ENCODE data around the gene ATP6V0E1. TPM values are rescaled to one million over a fixed set of nuclear protein-coding genes. Genes with fewer than 3 reads are reported as not detected.

Gene ATP6V0E1
- total and polyA plus RNA-seq, 2 experiments from 2014 or later: 75.9 to 250 TPM

DNA sequence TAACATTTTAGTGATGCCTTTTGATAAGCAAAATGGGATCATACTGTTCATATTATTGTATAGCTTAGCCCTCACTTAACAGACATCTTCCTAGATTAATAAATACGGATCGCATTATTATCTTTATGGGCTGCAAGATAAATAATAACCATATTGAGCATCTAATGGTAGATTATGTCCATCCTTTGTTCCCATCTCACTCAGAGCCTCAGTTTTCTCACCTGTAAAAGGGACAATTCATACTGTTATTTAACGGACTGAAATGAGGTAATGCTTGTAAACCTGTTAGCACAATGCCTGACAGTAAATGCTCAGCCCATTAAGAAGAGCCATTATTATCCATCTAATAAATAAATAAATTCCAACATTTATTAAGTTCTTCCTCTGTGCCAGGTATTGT is 27.3 kb upstream of the ATP6V0E1 start (continued):
- no peak for TF ChIP-seq EZH2 (IDR thresholded peaks at IDR 0.05; ENCODE audit: low read depth, unreplicated experiment)
- no peak for TF ChIP-seq NANOG (IDR thresholded peaks at IDR 0.05; ENCODE audit: borderline replicate concordance)
- TF ChIP-seq POLR2AphosphoS5 (IDR thresholded peaks at IDR 0.05; ENCODE audit: low read depth): no peak
- TF ChIP-seq, protein P1, sequence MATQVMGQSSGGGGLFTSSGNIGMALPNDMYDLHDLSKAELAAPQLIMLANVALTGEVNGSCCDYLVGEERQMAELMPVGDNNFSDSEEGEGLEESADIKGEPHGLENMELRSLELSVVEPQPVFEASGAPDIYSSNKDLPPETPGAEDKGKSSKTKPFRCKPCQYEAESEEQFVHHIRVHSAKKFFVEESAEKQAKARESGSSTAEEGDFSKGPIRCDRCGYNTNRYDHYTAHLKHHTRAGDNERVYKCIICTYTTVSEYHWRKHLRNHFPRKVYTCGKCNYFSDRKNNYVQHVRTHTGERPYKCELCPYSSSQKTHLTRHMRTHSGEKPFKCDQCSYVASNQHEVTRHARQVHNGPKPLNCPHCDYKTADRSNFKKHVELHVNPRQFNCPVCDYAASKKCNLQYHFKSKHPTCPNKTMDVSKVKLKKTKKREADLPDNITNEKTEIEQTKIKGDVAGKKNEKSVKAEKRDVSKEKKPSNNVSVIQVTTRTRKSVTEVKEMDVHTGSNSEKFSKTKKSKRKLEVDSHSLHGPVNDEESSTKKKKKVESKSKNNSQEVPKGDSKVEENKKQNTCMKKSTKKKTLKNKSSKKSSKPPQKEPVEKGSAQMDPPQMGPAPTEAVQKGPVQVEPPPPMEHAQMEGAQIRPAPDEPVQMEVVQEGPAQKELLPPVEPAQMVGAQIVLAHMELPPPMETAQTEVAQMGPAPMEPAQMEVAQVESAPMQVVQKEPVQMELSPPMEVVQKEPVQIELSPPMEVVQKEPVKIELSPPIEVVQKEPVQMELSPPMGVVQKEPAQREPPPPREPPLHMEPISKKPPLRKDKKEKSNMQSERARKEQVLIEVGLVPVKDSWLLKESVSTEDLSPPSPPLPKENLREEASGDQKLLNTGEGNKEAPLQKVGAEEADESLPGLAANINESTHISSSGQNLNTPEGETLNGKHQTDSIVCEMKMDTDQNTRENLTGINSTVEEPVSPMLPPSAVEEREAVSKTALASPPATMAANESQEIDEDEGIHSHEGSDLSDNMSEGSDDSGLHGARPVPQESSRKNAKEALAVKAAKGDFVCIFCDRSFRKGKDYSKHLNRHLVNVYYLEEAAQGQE (IDR thresholded peaks at IDR 0.05; ENCODE audit: unreplicated experiment): no peak
- no peak for TF ChIP-seq ZNF331 (CRISPR knock-in tag; IDR thresholded peaks at IDR 0.05; ENCODE audit: low read depth)
- no peak for TF ChIP-seq ZNF114 (CRISPR knock-in tag; IDR thresholded peaks at IDR 0.05)
- no peak for TF ChIP-seq STAT1 (IDR thresholded peaks at IDR 0.05; ENCODE audit: unreplicated experiment)
- TF ChIP-seq, protein P2, sequence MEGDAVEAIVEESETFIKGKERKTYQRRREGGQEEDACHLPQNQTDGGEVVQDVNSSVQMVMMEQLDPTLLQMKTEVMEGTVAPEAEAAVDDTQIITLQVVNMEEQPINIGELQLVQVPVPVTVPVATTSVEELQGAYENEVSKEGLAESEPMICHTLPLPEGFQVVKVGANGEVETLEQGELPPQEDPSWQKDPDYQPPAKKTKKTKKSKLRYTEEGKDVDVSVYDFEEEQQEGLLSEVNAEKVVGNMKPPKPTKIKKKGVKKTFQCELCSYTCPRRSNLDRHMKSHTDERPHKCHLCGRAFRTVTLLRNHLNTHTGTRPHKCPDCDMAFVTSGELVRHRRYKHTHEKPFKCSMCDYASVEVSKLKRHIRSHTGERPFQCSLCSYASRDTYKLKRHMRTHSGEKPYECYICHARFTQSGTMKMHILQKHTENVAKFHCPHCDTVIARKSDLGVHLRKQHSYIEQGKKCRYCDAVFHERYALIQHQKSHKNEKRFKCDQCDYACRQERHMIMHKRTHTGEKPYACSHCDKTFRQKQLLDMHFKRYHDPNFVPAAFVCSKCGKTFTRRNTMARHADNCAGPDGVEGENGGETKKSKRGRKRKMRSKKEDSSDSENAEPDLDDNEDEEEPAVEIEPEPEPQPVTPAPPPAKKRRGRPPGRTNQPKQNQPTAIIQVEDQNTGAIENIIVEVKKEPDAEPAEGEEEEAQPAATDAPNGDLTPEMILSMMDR (conservative IDR thresholded peaks at IDR 0.05; ENCODE audit: low read depth in 2 of 2): no peak

DNA sequence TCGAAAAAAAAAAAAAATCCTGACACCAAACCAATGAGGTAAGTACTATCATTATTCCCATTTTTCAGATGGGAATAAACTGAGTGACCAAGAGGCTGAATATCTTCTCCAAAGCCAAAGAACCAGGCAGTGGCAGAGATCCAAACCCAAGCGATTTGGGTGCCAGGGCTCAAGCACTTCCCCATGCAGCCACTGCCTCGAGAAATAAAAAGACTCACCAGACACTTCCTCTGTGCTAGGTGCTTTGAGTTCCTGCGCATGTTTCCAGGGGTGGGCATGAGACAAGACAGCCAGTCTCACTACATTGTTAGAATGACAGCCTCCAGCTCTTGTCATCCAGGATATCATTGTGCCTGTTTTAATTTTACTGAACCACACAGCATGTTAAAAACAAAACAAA is 26.6 kb upstream of the ATP6V0E1 start:
- ATAC-seq (no peak), DNase-seq (ENCODE audit: low spot score) (no peak)
- Mint-ChIP-seq H3K27me3 (ENCODE audit: insufficient read depth, low read depth, poor library complexity) (peaks cover 22% of the 10 kb centered on the region), H3K4me3 (no peak overlapping the region), H3K27ac (no peak overlapping the region), H3K36me3 (ENCODE audit: low read depth) (peaks cover 7% of the 10 kb centered on the region), H3K9me3 (no peaks in the 10 kb centered on the region), H3K4me1 (peaks cover 3% of the 10 kb centered on the region; the same call in 2 of the 3 replicates)
- Histone ChIP-seq H3K36me3 (ENCODE audit: insufficient read depth) (no peaks in the 10 kb centered on the region), H3K4me2 (no peak overlapping the region), H3K79me2 (replicated peaks; ENCODE audit: insufficient read depth) (peaks cover 12% of the 10 kb centered on the region), H3K27me3 (ENCODE audit: insufficient read depth) (peaks cover 22% of the 10 kb centered on the region), H3K4me1 (ENCODE audit: insufficient read depth) (peaks cover 3% of the 10 kb centered on the region; the same call in 1 of the 2 replicates), H3K4me3 (no peak overlapping the region), H2AFZ (no peak overlapping the region), H4K20me1 (replicated peaks; ENCODE audit: insufficient read depth) (peaks cover 11% of the 10 kb centered on the region; the same call in 1 of the 2 replicates), H3F3A (replicated peaks; ENCODE audit: low read depth) (no peaks in the 10 kb centered on the region), H3K27ac (ENCODE audit: low read depth) (no peak overlapping the region), H3K9me2 (ENCODE audit: insufficient read depth) (no peaks in the 10 kb centered on the region)
- TF ChIP-seq ZNF331 (CRISPR knock-in tag; IDR thresholded peaks at IDR 0.05; ENCODE audit: low read depth) (no peak), STAT1 (IDR thresholded peaks at IDR 0.05; ENCODE audit: unreplicated experiment) (no peak), ZNF114 (CRISPR knock-in tag; IDR thresholded peaks at IDR 0.05) (no peak), CREB1 (CRISPR knock-in tag; IDR thresholded peaks at IDR 0.05; ENCODE audit: low read depth) (no peak), EZH2 (IDR thresholded peaks at IDR 0.05; ENCODE audit: low read depth, unreplicated experiment) (no peak), POLR2AphosphoS5 (IDR thresholded peaks at IDR 0.05; ENCODE audit: low read depth) (no peak), JUNB (IDR thresholded peaks at IDR 0.05; ENCODE audit: unreplicated experiment) (no peak), EZH2phosphoT487 (IDR thresholded peaks at IDR 0.05; ENCODE audit: unreplicated experiment) (no peak)
- TF ChIP-seq, protein P2 (conservative IDR thresholded peaks at IDR 0.05; ENCODE audit: low read depth in 2 of 2): no peak
- TF ChIP-seq, protein P1 (IDR thresholded peaks at IDR 0.05; ENCODE audit: unreplicated experiment): no peak

Data from GM23338 (cell line).